ENCODE results near the gene HMMR.

HMMR gene

GRCh38 chr5:163437011-163437308 is 23.5 kb upstream of the HMMR start:
- no peak for TF ChIP-seq CTCF (IDR thresholded peaks at IDR 0.05; ENCODE audit: low read depth, low read length)

GRCh38 chr5:163437309-163438182 is 22.9 kb upstream of the HMMR start, which contains the start of gene CCNG1:
Gene CCNG1, plus strand, starts transcription at chr5:163437595. Its CDS starts 1,662 bp downstream, at chr5:163439257.
- peak; percentile 87 for DNase-seq (ENCODE audit: extremely low read depth, low read depth)
- no peak for TF ChIP-seq CTCF (IDR thresholded peaks at IDR 0.05; ENCODE audit: low read depth, low read length)

More at GRCh38 chr5:163437011-163437308, 23.5 kb upstream of the HMMR start:
- DNase-seq (ENCODE audit: extremely low read depth, low read depth): no peak

- DNase-seq (ENCODE audit: extremely low read depth, low read depth): no peak
- TF ChIP-seq CTCF (IDR thresholded peaks at IDR 0.05; ENCODE audit: low read depth, low read length): no peak
Observed at GRCh38 chr5:163439092-163439425, 21.4 kb upstream of the HMMR start.

GRCh38 chr5:163440954-163441353 is 19.5 kb upstream of the HMMR start:
- no peak for DNase-seq (ENCODE audit: extremely low read depth, low read depth)
- TF ChIP-seq CTCF (IDR thresholded peaks at IDR 0.05; ENCODE audit: low read depth, low read length): no peak

- no peak for DNase-seq (ENCODE audit: extremely low read depth, low read depth)
- no peak for TF ChIP-seq CTCF (IDR thresholded peaks at IDR 0.05; ENCODE audit: low read depth, low read length)
Observed at GRCh38 chr5:163444526-163444925, 15.9 kb upstream of the HMMR start.

- DNase-seq (ENCODE audit: extremely low read depth, low read depth): no peak
- TF ChIP-seq CTCF (IDR thresholded peaks at IDR 0.05; ENCODE audit: low read depth, low read length): no peak
Observed at GRCh38 chr5:163445345-163445744, 15.1 kb upstream of the HMMR start.

- no peak for TF ChIP-seq CTCF (IDR thresholded peaks at IDR 0.05; ENCODE audit: low read depth, low read length)
- DNase-seq (ENCODE audit: extremely low read depth, low read depth): no peak
Observed at GRCh38 chr5:163447191-163447590, 13.2 kb upstream of the HMMR start.
